Small intestine (tissue), 7 donors: ENCODE data around the gene RHO. TPM values are rescaled to one million over a fixed set of nuclear protein-coding genes. Genes with fewer than 3 reads are reported as not detected.

Experiments
- DNase-seq, 2 donors: peaks; one replicate each; pipeline versions ENCODE4 v3.0.0 to v3.0.0-alpha.2; 2013
- FAIRE-seq: peaks from 2 replicates; lab custom pipeline; 2012; peaks lifted over from hg19 to GRCh38; lab: Jason Lieb, UNC
- H3K27ac ChIP-seq, 3 donors: one replicate each; pipeline ENCODE4 v1.5.1; 2013; ENCODE audit warnings: low read length in 2 of 3, mild to moderate bottlenecking in 2 of 3, control low read depth in 1 of 3, inconsistent platforms in 1 of 3, low read depth in 1 of 3, moderate library complexity in 1 of 3
- H3K27me3 ChIP-seq, 3 donors: one replicate each; pipeline ENCODE4 v1.6.1; 2013; ENCODE audit warnings: low read length in 3 of 3, inconsistent platforms in 1 of 3; ENCODE audit not compliant: control insufficient read depth in 3 of 3, insufficient read depth in 3 of 3
- H3K36me3 ChIP-seq, 3 donors: one replicate each; pipeline ENCODE4 v1.6.1; 2013; ENCODE audit warnings: low read length in 3 of 3, inconsistent platforms in 1 of 3, low read depth in 1 of 3, mild to moderate bottlenecking in 1 of 3, moderate library complexity in 1 of 3; ENCODE audit not compliant: control insufficient read depth in 3 of 3, insufficient read depth in 2 of 3
- H3K4me1 ChIP-seq, 3 donors: one replicate each; pipeline ENCODE4 v1.6.1; 2013; ENCODE audit warnings: low read length in 2 of 3, inconsistent platforms in 1 of 3, low read depth in 1 of 3, mild to moderate bottlenecking in 1 of 3, moderate library complexity in 1 of 3; ENCODE audit not compliant: control insufficient read depth in 3 of 3, insufficient read depth in 2 of 3
- H3K4me3 ChIP-seq, 3 donors: one replicate each; pipeline ENCODE4 v1.5.1; 2013; ENCODE audit warnings: low read length in 3 of 3, control low read depth in 1 of 3, inconsistent platforms in 1 of 3, low read depth in 1 of 3, mild to moderate bottlenecking in 1 of 3, moderate library complexity in 1 of 3
- H3K9me3 ChIP-seq, 2 donors: one replicate each; pipeline ENCODE4 v1.6.1; 2013; ENCODE audit warnings: low read depth in 1 of 2, low read length in 1 of 2; ENCODE audit not compliant: control insufficient read depth in 2 of 2, insufficient read depth in 1 of 2
- WGBS, 3 donors: extraction: QIAGEN DNeasy Blood & Tissue Kit; methylation state at CpG; one replicate each; pipeline ENCODE4 v1.1.7; 2013; 5-methylcytosine and 5-hydroxymethylcytosine counted together
- polyA plus RNA-seq, 4 donors: library from polyadenylated mRNA; stranded (reverse) in 3 of 4; unstranded in 1 of 4; fragments of 200-250 nt in 3 of 4; fragments of 120-200 nt in 1 of 4; gene quantifications; one replicate each; pipeline versions ENCODE4 v1.2.1 to v1.2.3, GENCODE V29; 2013
- donor health status: healthy with polysubstance abuse.
- donor health status: control.
- donor health status: control.
- donor health status: Bipolar disorder and iron deficiency.
- donor health status: healthy.

Gene RHO
- polyA plus RNA-seq, 4 donors, result 0.01 TPM; not detected in 3

DNA sequence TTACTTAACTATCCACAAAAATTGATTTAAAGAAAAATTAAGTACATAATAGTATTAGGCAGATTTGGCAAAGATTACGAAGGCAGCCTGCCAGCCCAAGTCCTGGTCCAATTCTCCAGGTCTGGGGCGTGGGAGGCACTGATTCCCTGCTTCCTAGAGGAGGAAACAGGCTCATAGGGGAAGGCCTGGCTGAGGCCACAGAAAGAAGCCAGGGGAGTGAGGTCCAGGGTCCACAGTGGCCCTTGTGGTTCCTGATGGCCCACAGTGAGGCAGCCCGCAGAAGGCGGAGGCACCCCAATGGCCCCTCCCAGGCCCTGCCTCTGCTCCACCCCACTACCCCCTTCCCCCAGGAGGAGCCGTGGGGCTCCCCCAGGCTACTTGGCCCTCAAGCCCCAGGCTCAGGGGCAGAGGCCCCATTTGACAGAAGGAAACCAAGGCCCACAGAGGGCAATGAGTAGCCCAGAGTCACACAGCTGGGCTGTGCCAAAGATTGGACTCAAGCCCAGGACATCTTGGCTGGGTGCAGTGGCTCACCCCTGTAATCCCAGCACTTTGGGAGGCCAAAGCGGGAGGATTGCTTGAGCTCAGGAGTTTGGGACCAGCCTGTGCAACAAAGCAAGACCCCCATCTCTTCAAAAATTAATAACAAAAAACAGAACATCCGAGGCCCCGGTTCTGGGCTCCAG lies 35.6 kb downstream of the RHO start:
- Histone ChIP-seq H3K27ac (no peak overlapping the region), H3K36me3 (peaks cover 0 to 60% (median 0%) of the 10 kb centered on the region in 3 donors), H3K4me3 (no peak overlapping the region), H3K27me3 (no peaks in the 10 kb centered on the region), H3K4me1 (peaks cover 0 to 20% (median 0%) of the 10 kb centered on the region in 3 donors), H3K9me3 (no peaks in the 10 kb centered on the region)
- peak in 1 of 2 donors; percentile 33 for DNase-seq
- no peak for FAIRE-seq
- 69 to 86% (median 82%) methylated on average over 8 of the region's 8 CpGs for WGBS, 3 donors

DNA sequence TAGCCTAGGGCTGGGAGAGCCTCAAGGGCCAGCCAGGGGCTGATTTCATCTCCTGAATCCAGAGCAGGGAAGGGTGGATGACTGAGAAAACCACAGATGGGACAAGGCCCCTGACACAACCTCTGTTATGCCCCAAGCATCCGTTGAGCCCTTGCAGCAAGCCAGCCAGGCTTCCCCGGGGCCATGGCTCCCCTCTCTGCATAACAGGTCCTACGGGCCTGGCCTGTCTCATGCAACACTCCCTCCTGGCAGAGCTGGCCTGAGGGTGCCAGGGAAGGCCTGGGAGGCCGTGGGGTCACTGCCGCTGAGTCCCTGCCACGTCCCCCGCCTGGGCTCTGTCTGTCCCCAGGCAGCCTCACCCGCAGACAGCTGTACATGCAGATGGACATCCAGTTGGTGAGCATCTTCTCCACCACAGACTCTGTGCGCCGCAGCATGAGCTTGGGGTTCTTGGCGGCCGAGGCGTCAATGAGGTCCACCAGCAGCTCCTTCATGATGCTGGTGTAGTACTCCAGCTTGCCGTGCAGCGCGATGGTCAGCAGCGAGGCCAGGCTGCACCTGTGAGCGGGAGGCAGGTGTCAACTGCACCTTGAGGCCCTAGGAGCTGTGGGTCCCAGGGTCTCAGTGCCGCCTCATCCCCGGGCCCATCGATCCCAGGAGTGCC lies 36.7 kb downstream of the RHO start:
- DNase-seq, result no peak
- 90 to 92% (median 91%) methylated on average over 21 of the region's 21 CpGs for WGBS, 3 donors
- no peak overlapping the region for H3K27ac ChIP-seq
- FAIRE-seq, result no peak
- H3K9me3 ChIP-seq, result no peaks in the 10 kb centered on the region
- no peaks in the 10 kb centered on the region for H3K27me3 ChIP-seq
- peaks cover 0 to 56% (median 0%) of the 10 kb centered on the region in 3 donors for H3K36me3 ChIP-seq
- H3K4me3 ChIP-seq, result no peak overlapping the region
- H3K4me1 ChIP-seq, result peaks cover 0 to 18% (median 0%) of the 10 kb centered on the region in 3 donors

- DNase-seq, result no peak
- Histone ChIP-seq H3K27me3 (no peaks in the 10 kb centered on the region), H3K36me3 (peaks cover 0 to 59% (median 0%) of the 10 kb centered on the region in 3 donors), H3K9me3 (no peaks in the 10 kb centered on the region), H3K4me1 (peaks cover 0 to 10% (median 0%) of the 10 kb centered on the region in 3 donors), H3K4me3 (no peak overlapping the region), H3K27ac (no peak overlapping the region)
- FAIRE-seq, result no peak
- 91 to 97% (median 92%) methylated on average over 7 of the region's 7 CpGs for WGBS, 3 donors
Measured at GRCh38 chr3:129565902-129566301, 37.5 kb downstream of the RHO start.

- 71 to 74% (median 73%) methylated on average over 16 to 18 of the region's 18 CpGs for WGBS, 3 donors
- no peak overlapping the region for H3K4me3 ChIP-seq
- H3K9me3 ChIP-seq, result no peaks in the 10 kb centered on the region
- no peak for FAIRE-seq
- peaks cover 0 to 67% (median 0%) of the 10 kb centered on the region in 3 donors for H3K36me3 ChIP-seq
- no peak for DNase-seq
- H3K27me3 ChIP-seq, result no peaks in the 10 kb centered on the region
- H3K27ac ChIP-seq, result no peak overlapping the region
- peaks cover 0 to 4% (median 0%) of the 10 kb centered on the region in 3 donors for H3K4me1 ChIP-seq
Measured at GRCh38 chr3:129567176-129567705, 38.8 kb downstream of the RHO start.

DNA sequence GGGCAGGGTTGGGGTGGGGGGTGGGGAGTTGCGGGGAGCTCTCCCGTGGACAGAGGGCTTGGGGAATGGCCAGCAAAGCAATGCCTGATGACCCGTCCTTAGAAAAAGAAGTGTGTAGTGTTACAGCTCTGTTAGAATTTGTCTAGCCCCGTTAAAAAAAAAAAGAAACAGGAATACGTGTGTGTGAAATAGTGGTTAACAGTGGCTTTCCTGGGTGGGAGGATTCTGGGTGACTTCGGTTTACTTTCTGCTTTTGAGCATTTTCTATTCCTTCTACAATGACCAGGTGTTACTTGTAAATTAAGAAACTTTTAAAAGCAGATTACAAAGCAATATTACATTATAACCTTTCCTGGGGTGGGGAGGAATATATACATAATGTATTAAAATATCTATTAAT lies 39.5 kb downstream of the RHO start:
- FAIRE-seq, result no peak

DNA sequence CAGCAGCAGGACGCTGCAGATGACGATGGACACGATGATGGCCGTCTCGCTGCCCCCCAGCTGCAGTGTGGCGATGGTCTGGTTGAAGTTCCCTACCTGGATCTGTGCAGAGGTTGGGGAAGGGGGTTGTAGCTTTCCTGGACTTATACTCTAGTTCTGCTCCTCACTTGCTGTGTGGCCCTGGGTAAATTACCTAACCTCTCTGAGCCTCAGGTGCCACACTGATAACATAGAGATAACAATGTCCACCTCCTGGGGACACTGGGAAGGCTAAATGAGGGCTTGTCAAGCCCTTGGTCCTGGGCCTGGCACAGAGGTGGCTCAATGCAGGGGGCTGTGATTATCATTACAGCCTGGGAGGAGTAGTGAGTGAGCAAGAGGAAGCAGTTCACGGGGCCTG lies 41.4 kb downstream of the RHO start:
- Histone ChIP-seq H3K27ac (no peak overlapping the region), H3K4me1 (no peaks in the 10 kb centered on the region), H3K9me3 (no peaks in the 10 kb centered on the region), H3K27me3 (no peaks in the 10 kb centered on the region), H3K4me3 (no peak overlapping the region), H3K36me3 (peaks cover 0 to 69% (median 0%) of the 10 kb centered on the region in 3 donors)
- DNase-seq, result no peak
- 85 to 91% (median 85%) methylated on average over 7 of the region's 7 CpGs for WGBS, 3 donors
- FAIRE-seq, result no peak

More for the DNA sequence above, 39.5 kb downstream of the RHO start:
- no peaks in the 10 kb centered on the region for H3K9me3 ChIP-seq
- H3K27me3 ChIP-seq, result no peaks in the 10 kb centered on the region
- WGBS, 3 donors, result 56 to 60% (median 57%) methylated on average over 6 of the region's 6 CpGs
- H3K4me3 ChIP-seq, result no peak overlapping the region
- no peak for DNase-seq
- peaks cover 0 to 4% (median 0%) of the 10 kb centered on the region in 3 donors for H3K4me1 ChIP-seq
- H3K27ac ChIP-seq, result no peak overlapping the region
- H3K36me3 ChIP-seq, result peaks cover 0 to 66% (median 0%) of the 10 kb centered on the region in 3 donors

- peaks cover 0 to 65% (median 0%) of the 10 kb centered on the region in 3 donors for H3K36me3 ChIP-seq
- DNase-seq (no peak), FAIRE-seq (no peak)
- H3K9me3 ChIP-seq, result no peaks in the 10 kb centered on the region
- WGBS, 3 donors, result 81 to 91% (median 86%) methylated on average over 21 to 22 of the region's 22 CpGs
- no peaks in the 10 kb centered on the region for H3K4me1 ChIP-seq
- H3K27me3 ChIP-seq, result no peaks in the 10 kb centered on the region
- no peak overlapping the region for H3K27ac ChIP-seq
- H3K4me3 ChIP-seq, result no peak overlapping the region
Measured at GRCh38 chr3:129571605-129572547, 43.4 kb downstream of the RHO start.

DNA sequence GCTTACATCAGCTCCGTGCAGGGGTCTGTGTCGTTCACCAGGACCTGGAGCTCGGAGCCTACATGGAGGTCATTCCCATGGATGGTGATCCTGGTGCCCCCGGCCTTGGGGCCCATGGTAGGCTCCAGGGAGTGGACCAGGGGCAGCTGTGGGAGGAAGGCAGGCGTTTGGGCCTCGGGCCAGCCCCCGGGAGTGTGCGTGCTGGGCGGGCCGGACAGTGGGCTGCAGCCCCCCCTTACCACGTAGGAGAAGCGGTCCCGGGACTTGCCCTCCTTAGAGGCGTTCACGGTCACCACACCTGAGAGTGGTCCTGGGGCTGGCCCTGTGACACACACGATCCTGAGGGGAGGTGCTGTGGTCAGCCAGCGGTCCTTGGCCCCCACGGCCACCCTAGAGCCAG lies 44.2 kb downstream of the RHO start:
- 82 to 87% (median 84%) methylated on average over 18 of the region's 18 CpGs for WGBS, 3 donors
- H3K36me3 ChIP-seq, result peaks cover 0 to 61% (median 0%) of the 10 kb centered on the region in 3 donors
- no peaks in the 10 kb centered on the region for H3K27me3 ChIP-seq
- no peaks in the 10 kb centered on the region for H3K9me3 ChIP-seq
- no peak for DNase-seq
- no peak for FAIRE-seq
- H3K4me3 ChIP-seq, result no peak overlapping the region
- H3K27ac ChIP-seq, result no peak overlapping the region
- peaks cover 0 to 1% (median 0%) of the 10 kb centered on the region in 3 donors for H3K4me1 ChIP-seq
